ENCODE data around the gene EVA1A.

Gene EVA1A

GRCh38 chr2:75549401-75550253, 11.1 kb downstream of the EVA1A start:
- DNase-seq (ENCODE audit: extremely low spot score), result no peak
- CTCF ChIA-PET, result no interaction called here
- no peak for TF ChIP-seq CTCF (IDR thresholded peaks at IDR 0.05; ENCODE audit: control extremely low read depth, extremely low read depth, low read depth, missing control alignments)
- POLR2A ChIA-PET, result no interaction called here

GRCh38 chr2:75548036-75548573, 12.6 kb downstream of the EVA1A start:
- no peak for TF ChIP-seq CTCF (IDR thresholded peaks at IDR 0.05; ENCODE audit: control extremely low read depth, extremely low read depth, low read depth, missing control alignments)
- ChIA-PET CTCF (interaction anchor here (1.3 kb wide), 1 partner anchor 9 kb away, joined by 3 read pairs; no protein-coding TSS in a partner anchor), POLR2A (no interaction called here)
- no peak for DNase-seq (ENCODE audit: extremely low spot score)

- ChIA-PET CTCF (interaction anchor here (1.3 kb wide), 1 partner anchor 9 kb away, joined by 3 read pairs; no protein-coding TSS in a partner anchor), POLR2A (no interaction called here)
- no peak for DNase-seq (ENCODE audit: extremely low spot score)
- TF ChIP-seq CTCF (IDR thresholded peaks at IDR 0.05; ENCODE audit: control extremely low read depth, extremely low read depth, low read depth, missing control alignments), result no peak
Measured at GRCh38 chr2:75547345-75548035, 13.2 kb downstream of the EVA1A start.

GRCh38 chr2:75545922-75546321, 14.8 kb downstream of the EVA1A start:
- TF ChIP-seq CTCF (IDR thresholded peaks at IDR 0.05; ENCODE audit: control extremely low read depth, extremely low read depth, low read depth, missing control alignments), result no peak
- POLR2A ChIA-PET, result no interaction called here
- CTCF ChIA-PET, result interaction anchor here (1.2 to 2.2 kb wide), 6 partner anchors 9 to 26 kb away, joined by 3 to 7 read pairs (median 4); no protein-coding TSS in a partner anchor
- no peak for DNase-seq (ENCODE audit: extremely low spot score)

- ChIA-PET CTCF (interaction anchor here (1.0 to 2.2 kb wide), 7 partner anchors 8 to 25 kb away, joined by 3 to 7 read pairs (median 4); no protein-coding TSS in a partner anchor), POLR2A (no interaction called here)
- no peak for TF ChIP-seq CTCF (IDR thresholded peaks at IDR 0.05; ENCODE audit: control extremely low read depth, extremely low read depth, low read depth, missing control alignments)
- DNase-seq (ENCODE audit: extremely low spot score), result no peak
Measured at GRCh38 chr2:75545387-75545786, 15.4 kb downstream of the EVA1A start.

GRCh38 chr2:75543446-75543845, 17.3 kb downstream of the EVA1A start:
- TF ChIP-seq CTCF (IDR thresholded peaks at IDR 0.05; ENCODE audit: control extremely low read depth, extremely low read depth, low read depth, missing control alignments), result no peak
- CTCF ChIA-PET, result no interaction called here
- DNase-seq (ENCODE audit: extremely low spot score), result no peak
- POLR2A ChIA-PET, result no interaction called here

Measured in GM10248 (cell line).